MM.1S (cell line): ENCODE measurements around the gene BTBD9.

Experiments used
- DNase-seq: peaks from one replicate; pipeline ENCODE4 v3.0.0-alpha.2; 2015
- H2AFZ ChIP-seq: fragments of 300-600 bp; sonication (generic); 2 replicates; pipeline ENCODE4 v1.6.0; 2016; ENCODE audit warnings: antibody characterized with exemption, low read length
- H3F3A ChIP-seq: fragments of 300-600 bp; sonication (generic); 2 replicates; pipeline ENCODE4 v1.6.1; 2016; ENCODE audit warnings: mild to moderate bottlenecking, antibody characterized with exemption, low read length, moderate library complexity, mixed read lengths; ENCODE audit not compliant: insufficient read depth
- H3K27ac ChIP-seq: fragments of 300-600 bp; sonication (generic); 2 replicates; pipeline ENCODE4 v1.5.1; 2016; ENCODE audit warnings: mild to moderate bottlenecking, low read length
- H3K27me3 ChIP-seq: fragments of 300-600 bp; sonication (generic); replicated peaks from 2 replicates; pipeline ENCODE4 v1.6.0; 2016; ENCODE audit warnings: low read length; ENCODE audit not compliant: insufficient read depth
- H3K36me3 ChIP-seq: fragments of 300-600 bp; sonication (generic); replicated peaks from 2 replicates; pipeline ENCODE4 v1.6.1; 2016; ENCODE audit warnings: mild to moderate bottlenecking, low read length, mixed read lengths; ENCODE audit not compliant: insufficient read depth
- H3K4me1 ChIP-seq: fragments of 300-600 bp; sonication (generic); 2 replicates; pipeline ENCODE4 v1.6.1; 2016; ENCODE audit warnings: low read length, mixed read lengths
- H3K4me2 ChIP-seq: fragments of 300-600 bp; sonication (generic); 2 replicates; pipeline ENCODE4 v1.6.0; 2016; ENCODE audit warnings: low read depth, low read length
- H3K4me3 ChIP-seq: fragments of 300-600 bp; sonication (generic); 2 replicates; pipeline ENCODE4 v1.5.1; 2016; ENCODE audit warnings: low read length, mixed read lengths
- H3K79me2 ChIP-seq: fragments of 300-600 bp; sonication (generic); 2 replicates; pipeline ENCODE4 v1.6.1; 2016; ENCODE audit warnings: mixed run types, low read length, mixed read lengths
- H3K9ac ChIP-seq: fragments of 300-600 bp; sonication (generic); 2 replicates; pipeline ENCODE4 v1.6.1; 2016; ENCODE audit warnings: low read length, mixed read lengths
- H3K9me2 ChIP-seq: fragments of 300-600 bp; sonication (generic); replicated peaks from 2 replicates; pipeline ENCODE4 v1.6.1; 2016; ENCODE audit warnings: mild to moderate bottlenecking, low read length, mixed read lengths; ENCODE audit not compliant: insufficient read depth
- H3K9me3 ChIP-seq: fragments of 300-600 bp; sonication (generic); replicated peaks from 2 replicates; pipeline ENCODE4 v1.6.1; 2016; ENCODE audit warnings: mild to moderate bottlenecking, low read length, mixed read lengths; ENCODE audit not compliant: insufficient read depth
- H4K20me1 ChIP-seq: fragments of 300-600 bp; sonication (generic); 2 replicates; pipeline ENCODE4 v1.6.1; 2016; ENCODE audit warnings: mild to moderate bottlenecking, low read length, moderate library complexity, mixed read lengths; ENCODE audit not compliant: insufficient read depth
- CTCF ChIP-seq: fragments of 300-600 bp; sonication (generic); IDR thresholded peaks from 2 replicates; pipeline ENCODE4 v1.5.1; 2016; ENCODE audit warnings: antibody characterized with exemption, low read length, mixed read lengths
- EZH2 ChIP-seq: fragments of 300-600 bp; sonication (generic); optimal IDR thresholded peaks from 2 replicates; pipeline ENCODE3; 2017; ENCODE audit warnings: low read depth, mild to moderate bottlenecking, antibody characterized with exemption, low read length, mixed read lengths
- EZH2phosphoT487 ChIP-seq: fragments of 300-600 bp; sonication (generic); IDR thresholded peaks from 2 replicates; pipeline ENCODE4 v1.6.1; 2018; ENCODE audit warnings: antibody characterized with exemption, low read length

Gene BTBD9

GRCh38 chr6:38604700-38605099, 35.0 kb downstream of the BTBD9 start:
- H3K4me1 ChIP-seq = no peaks in the 10 kb centered on the region
- no peak overlapping the region for H2AFZ ChIP-seq
- H3K27me3 ChIP-seq = no peaks in the 10 kb centered on the region
- no peaks in the 10 kb centered on the region for H3K9me3 ChIP-seq
- no peak overlapping the region for H3K4me3 ChIP-seq
- no peak overlapping the region for H3K4me2 ChIP-seq
- no peaks in the 10 kb centered on the region for H4K20me1 ChIP-seq
- H3K9me2 ChIP-seq = no peaks in the 10 kb centered on the region
- H3F3A ChIP-seq = no peaks in the 10 kb centered on the region
- DNase-seq = no peak
- H3K36me3 ChIP-seq = no peaks in the 10 kb centered on the region
- no peak overlapping the region for H3K27ac ChIP-seq
- no peaks in the 10 kb centered on the region for H3K79me2 ChIP-seq
- TF ChIP-seq CTCF (no peak), EZH2phosphoT487 (no peak), EZH2 (no peak)
- no peak overlapping the region for H3K9ac ChIP-seq

- H3K27ac ChIP-seq = no peak overlapping the region
- no peaks in the 10 kb centered on the region for H3K27me3 ChIP-seq
- no peaks in the 10 kb centered on the region for H4K20me1 ChIP-seq
- no peak overlapping the region for H3K9ac ChIP-seq
- H3K4me2 ChIP-seq = no peak overlapping the region
- no peaks in the 10 kb centered on the region for H3K36me3 ChIP-seq
- no peak for DNase-seq
- no peaks in the 10 kb centered on the region for H3K79me2 ChIP-seq
- no peaks in the 10 kb centered on the region for H3K9me2 ChIP-seq
- no peaks in the 10 kb centered on the region for H3K9me3 ChIP-seq
- H3K4me1 ChIP-seq = no peaks in the 10 kb centered on the region
- no peak overlapping the region for H3K4me3 ChIP-seq
- H3F3A ChIP-seq = no peaks in the 10 kb centered on the region
- TF ChIP-seq EZH2phosphoT487 (no peak), EZH2 (no peak), CTCF (no peak)
- H2AFZ ChIP-seq = no peak overlapping the region
Measured at GRCh38 chr6:38603966-38604365, 35.8 kb downstream of the BTBD9 start.

- no peak for TF ChIP-seq EZH2
- no peak for TF ChIP-seq CTCF
- no peak for TF ChIP-seq EZH2phosphoT487
- Histone ChIP-seq H3K27me3 (no peaks in the 10 kb centered on the region), H3K4me2 (no peak overlapping the region), H3K36me3 (no peaks in the 10 kb centered on the region), H3K79me2 (no peaks in the 10 kb centered on the region), H3K4me1 (no peaks in the 10 kb centered on the region), H2AFZ (no peak overlapping the region), H3K9me3 (no peaks in the 10 kb centered on the region), H3K4me3 (no peak overlapping the region), H4K20me1 (no peaks in the 10 kb centered on the region), H3K9me2 (no peaks in the 10 kb centered on the region), H3K9ac (no peak overlapping the region), H3K27ac (no peak overlapping the region), H3F3A (no peaks in the 10 kb centered on the region)
- no peak for DNase-seq
Measured at GRCh38 chr6:38603496-38603895, 36.2 kb downstream of the BTBD9 start.
